Epithelial cell of esophagus (primary cell): ENCODE results near the gene PUS3.

Experiments used
- DNase-seq: peaks from one replicate; pipeline ENCODE4 v3.0.0; 2010; ENCODE audit warnings: low read depth
- H3K4me3 ChIP-seq: 2 replicates; pipeline ENCODE4 v1.5.1; 2011; ENCODE audit warnings: mild to moderate bottlenecking, low read length, control low read depth
- CTCF ChIP-seq: IDR thresholded peaks from 2 replicates; pipeline ENCODE4 v1.5.1; 2011; ENCODE audit warnings: low read depth, mild to moderate bottlenecking, low read length, control low read depth, inconsistent platforms; ENCODE audit not compliant: insufficient read depth; ENCODE audit errors: missing control alignments

PUS3 gene

DNA sequence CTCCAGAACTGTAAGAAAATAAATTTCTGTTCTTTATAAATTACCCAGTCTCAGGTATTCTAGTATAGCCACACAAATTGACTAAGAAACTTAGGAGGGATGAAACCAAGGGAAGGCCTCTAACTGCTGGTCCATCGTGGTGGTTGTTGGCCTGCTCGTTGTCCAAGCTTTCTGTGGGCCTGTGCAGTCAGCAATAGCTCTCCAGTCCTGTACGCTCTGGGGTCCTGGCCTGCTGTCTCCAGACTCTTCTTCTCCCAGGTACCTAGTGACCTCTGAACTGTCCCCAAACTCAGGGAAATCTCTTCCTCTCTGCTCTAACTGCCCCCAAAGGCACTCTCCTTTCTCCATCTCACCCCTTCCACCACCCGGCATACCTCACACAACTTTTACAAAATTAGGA is 37.1 kb upstream of the PUS3 start:
- H3K4me3 ChIP-seq: no peak overlapping the region
- no peak for TF ChIP-seq CTCF
- no peak for DNase-seq

DNA sequence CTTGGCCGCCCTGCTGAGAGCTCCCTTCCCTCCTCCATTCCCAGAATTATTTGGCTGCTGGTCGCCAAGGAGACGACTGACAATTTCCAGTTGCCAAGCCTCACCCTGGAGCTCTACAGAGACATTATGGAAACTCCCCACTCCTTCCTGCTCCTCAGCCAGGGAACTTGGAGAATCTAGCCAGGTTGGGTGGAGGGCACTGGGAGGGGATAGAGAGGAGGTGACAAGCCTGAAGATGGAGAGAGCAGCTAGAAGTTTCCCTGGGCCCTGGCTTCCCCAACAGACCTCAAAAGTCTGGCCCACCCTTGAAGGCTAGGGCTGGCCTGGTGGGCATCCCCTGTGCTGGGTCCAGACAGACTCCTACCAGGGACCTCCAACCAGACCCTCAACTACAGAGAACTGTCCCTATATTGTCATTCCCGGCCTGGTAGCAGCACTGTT is 36.1 kb upstream of the PUS3 start:
- no peak overlapping the region for H3K4me3 ChIP-seq
- DNase-seq: no peak
- no peak for TF ChIP-seq CTCF

DNA sequence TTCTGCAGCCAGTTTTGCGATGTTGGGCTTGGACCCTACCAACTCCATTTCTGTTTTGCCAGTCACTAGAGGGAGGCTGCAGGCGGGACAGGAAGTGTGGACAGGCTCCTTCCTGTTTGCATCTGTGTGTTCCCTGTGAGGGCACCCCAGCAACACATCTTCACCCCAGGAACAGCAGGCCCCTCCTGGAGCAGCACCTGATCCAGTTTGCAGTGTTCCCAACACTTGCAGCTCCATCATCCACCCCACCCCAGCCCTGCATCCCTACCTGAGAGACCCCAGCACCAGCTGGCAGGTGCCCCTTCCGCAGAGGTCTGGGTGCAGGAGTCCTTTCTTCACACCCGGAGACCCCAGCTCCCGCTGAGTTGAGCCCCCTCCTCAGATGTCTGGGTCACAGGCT is 35.4 kb upstream of the PUS3 start:
- no peak overlapping the region for H3K4me3 ChIP-seq
- DNase-seq: no peak
- no peak for TF ChIP-seq CTCF

- H3K4me3 ChIP-seq: no peak overlapping the region
- no peak for DNase-seq
- TF ChIP-seq CTCF: no peak
These were observed 32.7 kb upstream of the PUS3 start for GRCh38 chr11:125935618-125936199.

DNA sequence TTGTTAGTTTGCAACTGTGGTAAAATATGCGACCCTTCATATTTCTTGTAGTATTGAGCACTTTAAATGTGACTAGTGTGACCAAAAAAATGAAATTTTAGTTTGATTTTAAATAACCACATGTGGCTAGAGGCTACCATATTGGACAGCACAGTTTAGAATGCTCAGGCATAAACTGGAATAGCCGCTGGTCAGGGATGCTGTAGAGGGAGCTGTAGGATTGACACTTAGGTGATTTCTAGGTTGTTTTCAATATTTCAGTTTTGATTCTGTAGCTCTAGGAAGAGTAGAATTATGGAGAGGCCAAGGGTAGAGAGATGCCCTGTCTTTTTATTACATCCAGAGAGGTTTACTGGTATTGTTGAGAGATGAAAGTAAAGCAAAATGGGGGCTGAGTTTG is 32.0 kb upstream of the PUS3 start:
- no peak overlapping the region for H3K4me3 ChIP-seq
- DNase-seq: no peak
- peak; percentile 13 for TF ChIP-seq CTCF

- H3K4me3 ChIP-seq: no peak overlapping the region
- no peak for DNase-seq
- TF ChIP-seq CTCF: no peak
These were observed 31.5 kb upstream of the PUS3 start for GRCh38 chr11:125934473-125934872.
